T-helper 1 cell (primary cell): ENCODE results near the gene CASP12.
A peak's percentile ranks its signal among the peaks of the same experiment; 100 is the strongest.

Source experiments
- DNase-seq, 5 donors: peaks; one replicate each; pipeline ENCODE4 v3.0.0-alpha.2; 2012 to 2020

Gene CASP12

GRCh38 chr11:104891135-104891534 lies 7.1 kb downstream of the CASP12 start:
- DNase-seq: no peak

- DNase-seq: no peak
Measured at GRCh38 chr11:104883342-104883741, 14.9 kb downstream of the CASP12 start.

GRCh38 chr11:104881117-104881794 lies 17.0 kb downstream of the CASP12 start:
- no peak for DNase-seq

GRCh38 chr11:104879514-104880190 lies 18.6 kb downstream of the CASP12 start:
- no peak for DNase-seq

- peak in 1 of 5 donors; percentile 83 for DNase-seq
Measured at GRCh38 chr11:104876861-104877431, 21.3 kb downstream of the CASP12 start.

GRCh38 chr11:104876324-104876723 lies 21.9 kb downstream of the CASP12 start:
- DNase-seq: no peak

GRCh38 chr11:104873252-104873651 lies 25.0 kb downstream of the CASP12 start:
- no peak for DNase-seq

GRCh38 chr11:104872393-104872792 lies 25.9 kb downstream of the CASP12 start:
- no peak for DNase-seq

- DNase-seq: no peak
Measured at GRCh38 chr11:104870910-104871309, 27.4 kb downstream of the CASP12 start.

GRCh38 chr11:104866815-104867214 lies 31.4 kb downstream of the CASP12 start:
- DNase-seq: no peak

- no peak for DNase-seq
Measured at GRCh38 chr11:104858882-104859775, 39.1 kb downstream of the CASP12 start.

GRCh38 chr11:104856607-104857006 lies 41.7 kb downstream of the CASP12 start:
- DNase-seq: no peak

GRCh38 chr11:104855965-104856364 lies 42.3 kb downstream of the CASP12 start:
- no peak for DNase-seq

- no peak for DNase-seq
Measured at GRCh38 chr11:104853276-104853675, 45.0 kb downstream of the CASP12 start.

GRCh38 chr11:104852811-104853210 lies 45.4 kb downstream of the CASP12 start:
- DNase-seq: no peak

GRCh38 chr11:104846216-104846615 lies 52.0 kb downstream of the CASP12 start:
- DNase-seq: no peak

- DNase-seq: no peak
Measured at GRCh38 chr11:104844451-104844850, 53.8 kb downstream of the CASP12 start.

GRCh38 chr11:104843150-104843836 lies 55.0 kb downstream of the CASP12 start:
- DNase-seq: no peak

- no peak for DNase-seq
Measured at GRCh38 chr11:104841973-104842525, 56.2 kb downstream of the CASP12 start.

- no peak for DNase-seq
Measured at GRCh38 chr11:104841185-104841584, 57.1 kb downstream of the CASP12 start.

- DNase-seq: no peak
Measured at GRCh38 chr11:104837969-104838639, 60.2 kb downstream of the CASP12 start.

GRCh38 chr11:104836691-104837090 lies 61.6 kb downstream of the CASP12 start:
- no peak for DNase-seq
